Glomerular visceral epithelial cell (primary cell): Measurements from ENCODE around the gene HMG20A.
"Not testable (repeated sequence)": the region's sequence is repeated elsewhere in the genome, so short reads cannot be mapped to it uniquely, and the experiment has no call there.

ENCODE experiments used
- DNase-seq: peaks from one replicate; pipeline ENCODE4 v3.0.0-alpha.2; 2016; ENCODE audit errors: extremely low spot score

HMG20A gene

DNA sequence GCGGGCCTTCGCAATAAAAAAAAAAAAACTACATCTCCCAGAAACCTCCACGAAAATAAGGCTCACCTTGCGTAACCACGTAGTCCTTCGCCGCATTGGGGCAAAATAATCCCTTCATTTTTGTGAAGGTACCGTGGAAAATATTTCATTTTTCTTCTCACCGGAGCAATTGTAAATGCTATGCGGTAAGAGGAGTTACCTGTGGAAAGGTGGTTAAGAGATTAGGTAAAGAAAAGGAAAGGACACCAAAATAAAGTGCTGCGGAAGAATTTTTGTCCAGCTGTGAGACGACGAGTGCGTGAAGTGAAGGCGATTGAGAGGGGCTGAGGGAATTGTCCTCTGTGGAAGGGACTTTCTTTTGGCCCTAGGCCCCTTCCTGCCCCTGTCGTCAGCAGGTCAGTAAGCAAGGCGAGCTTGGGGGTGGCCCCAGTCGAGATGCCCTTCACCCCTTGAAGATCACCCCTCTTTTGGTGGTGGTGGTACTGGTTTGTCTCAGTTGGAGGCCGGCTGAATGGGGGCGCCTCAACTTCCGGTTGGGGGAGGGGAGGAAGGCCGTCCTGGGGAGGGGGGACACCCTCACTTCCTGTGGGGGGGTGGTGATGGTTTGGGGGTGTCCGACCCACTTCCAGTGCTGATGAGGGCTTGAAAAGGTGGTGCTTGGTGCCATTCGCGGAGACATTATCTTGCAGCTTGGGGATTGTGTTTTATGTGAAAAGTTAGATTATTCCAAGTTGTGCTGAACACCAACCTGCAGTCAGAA is at the start of gene HMG20A:
Gene HMG20A, plus strand, starts transcription at position 279 of the 760 bp plus-strand sequence. CDS start 37,520 bp downstream, outside the sequence.
- DNase-seq: no peak

DNA sequence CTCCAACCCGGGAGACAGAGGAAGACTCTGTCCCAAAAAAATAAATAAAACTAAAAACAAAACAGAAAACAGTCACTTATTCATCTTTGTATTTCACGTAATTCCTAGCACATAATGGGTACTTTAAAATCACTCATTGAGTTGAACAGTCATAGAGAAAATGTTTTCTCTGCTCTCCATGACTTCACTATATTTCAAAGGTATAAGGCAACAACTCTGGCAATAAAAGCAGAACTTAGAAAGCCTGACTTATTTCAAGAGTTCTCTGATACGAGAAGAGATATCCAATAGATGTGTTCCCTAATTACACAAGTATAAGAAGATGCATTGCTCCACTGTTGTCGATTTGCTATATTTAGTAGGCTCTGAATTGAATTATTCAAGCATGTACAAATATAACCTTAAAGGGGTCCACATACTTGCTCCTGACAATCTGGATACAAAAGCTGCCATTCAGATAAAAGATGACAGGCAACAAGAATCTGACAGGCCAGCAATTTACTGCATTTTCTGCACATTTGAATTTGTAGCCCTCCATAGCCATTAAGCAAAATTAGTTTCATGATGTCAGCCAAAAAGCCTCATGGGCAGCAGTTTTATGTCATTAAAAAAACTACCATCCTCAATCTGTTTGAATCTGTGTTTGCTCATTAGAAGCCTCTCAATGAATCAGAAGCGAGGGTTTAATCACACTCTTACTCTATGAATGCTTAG is 48.7 kb upstream of the HMG20A start:
- no peak for DNase-seq

DNA sequence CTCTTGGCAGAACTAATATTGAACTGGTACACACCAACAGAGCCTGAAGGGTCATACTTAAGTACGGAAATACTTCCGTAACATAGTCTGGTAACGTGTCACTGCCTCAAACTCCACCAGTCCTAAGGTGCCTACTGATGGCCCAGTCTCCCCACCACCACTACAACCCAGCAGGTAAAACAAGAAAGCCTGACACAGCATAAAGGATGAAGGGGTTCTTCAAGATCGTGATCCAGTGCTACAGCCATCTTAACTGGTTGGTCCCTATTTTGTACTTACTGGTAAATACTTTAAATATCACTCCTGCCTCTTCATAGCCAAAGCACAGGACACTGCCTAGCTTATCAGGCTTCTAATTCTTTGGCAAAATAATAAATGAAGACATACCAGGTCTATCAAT is 47.2 kb upstream of the HMG20A start:
- no peak for DNase-seq

DNA sequence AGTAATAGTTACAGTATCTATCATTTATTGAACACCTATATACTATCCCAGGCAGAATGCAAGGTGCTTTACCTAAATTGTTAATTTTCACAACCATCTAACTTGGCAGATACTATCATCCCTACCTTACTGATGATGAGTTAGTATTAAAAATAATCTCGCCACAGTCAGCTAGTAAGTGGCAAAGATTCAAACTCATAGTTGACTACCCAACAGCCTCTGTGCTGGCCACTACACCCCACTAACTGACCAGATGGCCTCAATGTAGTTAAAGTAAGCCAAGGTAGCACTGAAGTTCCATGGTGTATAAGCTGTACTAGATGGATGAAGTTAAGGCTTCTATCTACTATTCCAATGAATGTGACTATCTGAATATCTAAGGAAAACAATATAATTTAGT is 45.6 kb upstream of the HMG20A start:
- DNase-seq: no peak

DNA sequence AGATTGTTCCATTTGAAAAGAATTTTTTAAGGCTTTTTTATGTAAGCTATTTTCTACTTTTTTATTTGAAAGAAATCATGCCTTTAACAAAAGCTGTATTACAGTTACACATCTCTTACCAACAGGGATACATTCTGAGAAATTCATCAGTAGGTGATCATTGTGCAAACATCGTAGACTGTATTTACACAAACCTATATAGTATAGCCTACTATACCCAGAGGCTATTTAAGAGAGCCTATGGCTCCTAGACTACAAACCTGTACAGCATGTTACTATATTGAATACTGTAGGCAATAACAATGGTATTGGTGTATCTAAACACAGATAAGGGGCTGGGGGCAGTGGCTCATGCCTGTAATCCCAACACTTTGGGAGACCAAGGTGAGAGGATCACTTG is 43.9 kb upstream of the HMG20A start:
- DNase-seq: no peak

DNA sequence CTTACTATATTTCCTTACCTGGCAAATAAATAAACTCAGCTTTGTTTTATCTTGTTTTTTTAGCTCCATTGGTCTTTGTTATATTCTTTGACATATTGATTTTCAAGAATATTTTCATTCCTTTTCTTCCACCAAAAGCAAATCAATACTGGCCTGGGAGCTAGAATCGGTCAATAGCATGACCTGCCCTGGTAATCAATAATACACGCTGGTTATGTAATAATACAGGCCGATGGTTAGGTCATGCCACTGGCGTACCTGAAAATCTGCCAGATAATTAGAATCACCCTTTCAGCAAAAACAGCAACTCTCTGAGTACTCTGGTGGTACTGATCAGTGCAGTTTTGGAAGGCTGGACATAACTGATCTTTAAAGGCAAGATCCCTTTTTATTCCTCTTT is 40.7 kb upstream of the HMG20A start:
- no peak for DNase-seq

DNA sequence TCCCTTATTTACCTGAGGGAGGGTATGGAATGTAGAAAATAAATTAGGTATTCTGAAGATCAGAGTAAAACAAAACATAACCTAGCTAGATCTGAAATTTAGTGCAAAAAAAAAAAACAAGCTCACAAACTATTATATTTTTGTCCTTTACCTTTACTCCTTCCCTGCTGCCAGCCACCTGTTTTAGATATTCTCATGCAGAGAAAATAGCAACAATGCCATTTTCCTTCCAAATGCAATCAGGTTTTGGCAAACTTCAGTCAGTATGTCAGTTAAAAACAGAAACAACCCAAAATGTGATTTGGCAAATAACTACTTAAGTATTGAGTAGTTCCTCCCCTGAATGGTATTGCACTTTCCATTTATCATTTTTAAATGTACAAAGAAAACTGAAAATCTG is 36.6 kb upstream of the HMG20A start:
- DNase-seq: no peak

DNA sequence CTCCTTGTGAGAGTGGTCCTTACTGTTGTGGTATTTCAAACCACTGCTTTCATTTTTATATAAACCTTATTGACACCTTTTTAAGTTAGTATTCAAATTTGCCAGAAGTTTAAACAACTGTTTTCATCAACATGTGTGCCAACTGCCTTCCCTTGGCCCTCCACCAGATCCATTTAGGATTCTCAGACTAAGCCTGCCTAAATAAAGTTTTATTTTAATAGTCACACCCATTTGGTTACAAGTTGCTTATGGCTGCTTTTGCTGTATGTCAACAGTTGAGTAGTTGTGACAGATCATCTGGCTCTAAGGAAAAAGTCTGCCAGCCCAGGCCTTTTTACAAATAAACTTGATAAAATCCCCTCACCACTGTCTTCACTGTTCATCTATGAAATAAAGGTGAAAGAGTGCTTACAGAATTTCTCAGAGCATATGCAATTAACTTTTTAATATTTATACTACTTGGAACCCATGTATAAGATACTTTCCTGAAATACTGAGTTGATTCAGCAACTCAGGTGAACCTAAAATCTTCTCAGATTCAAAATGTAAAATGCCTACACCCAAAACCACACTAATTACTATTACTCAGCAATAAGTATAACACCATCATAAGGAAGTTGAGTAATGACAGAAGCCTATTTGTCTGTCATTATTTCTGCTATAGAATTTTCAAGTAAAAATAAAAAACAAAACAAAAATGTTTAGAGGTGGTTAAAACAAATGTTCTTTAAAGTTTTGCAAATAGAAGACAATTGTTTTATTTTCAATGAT is 35.9 kb upstream of the HMG20A start:
- no peak for DNase-seq

DNA sequence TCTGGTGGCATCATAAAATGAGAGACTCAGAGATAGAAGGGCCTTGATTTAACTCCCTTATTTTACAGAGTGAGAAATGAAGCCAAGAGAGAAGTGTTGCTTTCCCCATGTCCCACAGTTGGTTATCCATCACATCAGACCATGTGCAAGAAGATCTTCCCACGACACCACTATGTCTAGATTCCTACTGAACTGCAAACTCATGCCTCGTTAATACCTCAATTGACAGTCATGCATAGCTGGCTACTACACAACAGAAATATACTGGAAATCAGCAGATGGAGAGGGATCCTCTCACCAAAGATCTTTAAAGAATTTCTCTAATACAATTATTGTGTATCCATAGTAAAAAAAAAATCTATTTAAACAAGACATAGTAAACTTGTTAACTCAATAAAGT is 34.1 kb upstream of the HMG20A start:
- no peak for DNase-seq

DNA sequence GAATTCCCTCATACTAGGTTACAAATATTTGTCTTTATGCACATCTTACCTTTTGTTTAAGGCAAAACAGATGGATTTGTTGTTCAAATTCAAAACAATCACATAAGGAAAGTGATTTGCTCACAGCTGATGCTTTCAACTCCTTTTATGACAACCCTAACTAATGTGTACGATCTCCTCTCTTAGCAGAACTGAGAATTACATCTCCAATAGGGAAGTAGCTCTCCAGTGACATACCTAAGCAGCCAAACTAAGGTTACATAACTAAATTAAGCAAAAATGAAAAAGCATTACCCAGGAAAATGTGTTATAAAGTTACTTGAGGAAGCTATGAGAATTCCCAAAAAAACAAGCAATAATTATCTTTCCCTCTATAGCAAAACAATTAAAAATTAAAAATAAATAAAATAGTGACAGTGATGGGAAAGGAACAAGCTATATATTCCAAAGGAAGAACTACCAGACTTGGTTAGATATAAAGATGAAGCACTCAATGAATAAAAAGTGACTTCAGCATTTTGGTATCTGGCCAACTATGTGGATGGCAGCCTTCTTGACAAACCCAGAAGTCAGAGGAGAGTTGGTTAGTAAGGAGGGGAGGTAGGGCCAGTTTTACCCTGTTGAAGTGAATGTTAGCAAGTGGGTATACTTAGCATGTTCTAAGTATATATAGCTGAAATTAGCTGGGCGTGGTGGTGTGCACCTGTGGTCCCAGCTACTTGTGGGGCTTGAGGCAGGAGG is 33.2 kb upstream of the HMG20A start:
- DNase-seq: peak; percentile 15

DNA sequence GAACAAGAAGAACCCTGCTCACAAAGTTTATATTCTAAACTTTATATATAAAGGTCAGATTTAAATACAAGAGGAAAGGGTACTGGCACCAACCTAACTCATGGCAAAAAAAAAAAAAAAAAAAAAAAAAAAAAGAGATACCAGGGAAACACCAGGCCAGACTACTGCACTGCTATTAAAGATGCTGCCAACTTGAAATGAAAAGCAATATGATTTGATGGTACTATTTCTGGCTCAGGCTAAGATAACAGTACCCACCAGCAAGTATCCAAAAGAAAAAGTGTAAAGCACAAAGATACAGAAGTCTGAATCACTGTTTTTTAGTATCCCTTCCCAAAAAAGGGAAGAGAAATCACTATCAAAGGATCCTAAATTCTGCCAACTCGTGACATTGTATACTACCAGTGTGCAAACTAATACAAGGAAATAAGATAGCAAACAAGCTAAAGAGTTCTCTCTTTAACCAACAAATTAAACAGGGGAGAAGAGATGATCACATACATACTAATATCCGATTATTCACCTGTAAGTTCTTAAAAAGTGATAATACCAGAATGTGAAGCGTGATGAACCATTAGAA is 29.2 kb upstream of the HMG20A start:
- no peak for DNase-seq

DNA sequence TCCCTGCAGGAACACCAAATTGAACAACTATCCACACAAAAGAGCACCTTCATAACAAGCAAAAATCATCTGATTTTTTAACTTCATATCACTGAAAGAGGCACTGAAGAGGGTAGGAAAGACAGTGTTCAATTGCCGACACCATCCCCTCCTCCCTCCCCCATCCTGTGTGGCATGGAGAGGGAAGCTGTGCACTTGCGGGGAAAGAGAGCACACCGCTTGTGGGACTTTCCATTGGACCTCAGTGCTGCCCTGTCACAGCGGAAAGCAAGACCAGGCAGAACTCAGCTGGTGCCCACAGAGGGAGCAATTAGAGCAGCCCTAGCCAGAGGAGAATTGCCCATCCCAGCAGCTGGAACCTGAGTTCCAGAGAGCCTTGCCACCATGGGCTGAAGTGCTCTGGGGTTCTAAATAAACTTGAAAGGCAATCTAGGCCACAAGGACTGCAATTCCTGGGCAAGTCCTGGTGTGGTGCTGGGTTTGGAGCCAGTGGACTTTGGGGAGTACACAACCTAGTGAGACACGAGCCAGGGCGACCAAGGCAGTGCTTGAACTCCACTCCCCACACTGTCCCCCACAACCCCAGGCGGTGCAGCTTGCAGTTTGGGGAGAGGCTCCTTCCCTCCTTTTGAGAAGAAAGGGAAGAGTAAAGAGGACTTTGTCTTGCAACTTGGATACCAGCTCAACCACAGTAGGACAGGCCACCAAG is 27.8 kb upstream of the HMG20A start:
- DNase-seq: no peak

DNA sequence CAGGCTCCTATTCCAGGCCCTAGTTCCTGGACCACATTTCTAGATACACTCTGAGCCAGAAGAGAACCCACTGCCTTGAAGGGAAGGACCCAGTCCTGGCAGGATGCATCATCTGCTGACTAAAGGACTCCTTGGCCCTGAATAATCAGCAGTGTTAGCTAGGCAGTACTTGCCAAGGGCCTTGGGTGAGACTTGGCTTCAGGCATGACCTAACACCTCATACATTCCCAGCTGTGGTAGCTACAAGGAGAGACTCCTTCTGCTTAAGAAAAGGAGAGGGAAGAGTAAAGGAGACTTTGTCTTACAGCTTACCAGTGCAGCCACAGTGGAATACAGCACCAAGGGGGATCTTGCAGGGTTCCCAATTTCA is 27.2 kb upstream of the HMG20A start:
- DNase-seq: peak; percentile 8

DNA sequence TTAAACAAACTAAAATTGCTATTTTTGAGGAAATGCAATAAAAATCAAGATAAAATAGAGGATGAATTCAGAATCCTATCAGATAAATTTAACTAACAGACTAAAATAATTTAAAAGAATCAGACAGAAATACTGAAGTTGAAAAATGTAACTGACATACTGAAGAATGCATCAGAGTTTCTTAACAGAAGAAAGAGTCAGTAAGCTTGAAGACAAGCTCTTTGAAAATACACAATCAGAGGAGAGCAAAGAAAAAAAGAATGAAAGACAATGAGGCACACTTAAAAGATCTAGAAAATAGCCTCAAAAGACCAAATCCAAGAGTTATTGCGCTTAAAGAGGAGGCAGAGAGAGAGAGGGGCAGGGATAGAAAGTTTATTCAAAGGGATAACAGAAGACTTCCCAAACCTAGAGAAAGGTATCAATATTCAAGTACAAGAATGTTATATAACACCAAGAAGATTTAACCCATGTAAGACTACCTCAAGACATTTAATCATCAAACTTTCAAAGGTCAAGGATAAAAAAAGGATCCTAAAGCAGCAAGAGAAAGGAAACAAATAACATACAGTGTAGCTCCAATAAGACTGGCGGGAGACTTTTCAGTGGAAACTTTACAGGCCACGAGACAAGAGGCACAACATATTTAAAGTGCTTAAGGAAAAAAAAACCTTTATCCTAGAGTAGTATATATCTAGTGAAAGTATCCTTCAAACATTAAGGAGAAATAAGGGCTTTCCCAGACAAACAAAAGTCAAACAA is 25.5 kb upstream of the HMG20A start:
- no peak for DNase-seq

DNA sequence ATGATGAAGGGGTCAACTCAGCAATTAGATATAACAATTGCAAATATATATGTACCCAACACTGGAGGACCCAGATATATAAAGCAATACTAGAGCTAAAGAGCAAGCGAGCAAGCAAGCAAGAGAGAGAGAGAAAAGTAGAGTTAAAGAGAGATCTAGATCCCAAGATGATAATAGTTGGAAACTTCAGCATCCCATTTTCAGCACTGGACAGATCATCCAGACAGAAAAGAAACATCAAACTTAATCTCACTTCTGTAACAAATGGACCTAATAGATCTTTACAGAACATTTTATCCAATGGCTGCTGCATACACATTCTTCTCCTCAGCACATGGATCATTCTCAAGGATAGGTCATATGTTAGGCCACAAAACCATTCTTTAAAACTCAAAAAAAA is 24.0 kb upstream of the HMG20A start:
- no peak for DNase-seq

DNA sequence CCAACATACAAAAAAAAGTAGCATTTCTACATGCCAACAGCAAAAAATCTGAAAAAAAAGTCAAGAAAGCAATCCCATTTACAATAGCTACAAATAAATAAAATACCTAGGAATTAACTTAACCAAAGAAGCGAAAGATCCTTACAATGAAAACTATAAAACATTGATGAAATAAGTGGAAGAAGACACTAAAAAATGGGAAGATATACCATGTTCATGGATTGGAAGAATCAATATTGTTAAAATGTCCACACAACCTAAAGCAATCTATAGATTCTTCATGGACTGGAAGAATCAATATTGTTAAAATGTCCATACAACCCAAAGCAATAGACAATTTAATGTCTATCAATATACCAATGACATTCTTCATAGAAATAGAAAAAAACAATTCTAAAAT is 21.8 kb upstream of the HMG20A start:
- no peak for DNase-seq

DNA sequence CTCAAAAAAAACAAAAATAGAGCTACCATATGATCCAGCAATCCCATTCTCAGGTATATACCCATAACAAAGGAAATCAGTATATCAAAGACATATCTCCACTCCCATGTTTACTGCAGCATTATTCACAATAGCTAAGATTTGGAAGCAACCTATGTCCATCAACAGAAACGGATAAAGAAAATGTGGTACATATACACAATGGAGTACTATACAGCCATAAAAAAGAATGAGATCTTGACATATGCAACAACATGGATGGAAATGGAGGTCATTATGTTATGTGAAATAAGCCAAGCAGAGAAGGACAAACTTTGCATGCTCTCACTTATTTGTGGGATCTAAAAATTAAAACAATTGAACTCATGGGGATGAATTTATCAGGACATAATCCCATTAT is 20.4 kb upstream of the HMG20A start:
- DNase-seq: no peak

DNA sequence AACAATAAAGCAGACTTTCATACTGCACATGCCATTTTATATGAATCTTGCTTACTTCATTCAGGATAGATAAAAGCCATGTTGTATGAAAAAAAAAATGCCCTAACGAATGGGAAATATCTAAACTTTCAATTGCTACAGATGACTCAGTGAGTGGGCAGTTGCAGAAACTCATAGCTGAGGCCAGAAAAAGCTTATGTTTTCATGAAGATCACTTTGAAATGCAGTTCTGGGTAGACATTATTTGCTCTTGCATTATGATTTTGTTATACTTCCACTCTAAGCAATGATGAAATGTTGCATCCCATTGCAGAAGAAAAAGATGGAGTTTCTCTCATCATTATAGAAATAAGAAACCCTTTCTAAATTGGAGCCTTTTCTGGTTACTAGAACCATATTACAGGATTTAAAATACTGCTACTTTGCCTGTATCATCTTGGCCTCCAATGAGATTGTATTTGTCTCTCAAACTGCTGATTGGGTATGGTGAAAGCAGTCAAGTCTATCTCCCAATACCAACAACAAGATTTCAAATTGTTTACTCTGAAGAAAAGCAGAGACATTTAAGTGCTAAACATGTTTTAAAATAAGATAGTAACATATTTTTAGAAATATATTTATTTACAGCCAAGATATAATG is 17.8 kb upstream of the HMG20A start:
- peak; percentile 15 for DNase-seq

DNA sequence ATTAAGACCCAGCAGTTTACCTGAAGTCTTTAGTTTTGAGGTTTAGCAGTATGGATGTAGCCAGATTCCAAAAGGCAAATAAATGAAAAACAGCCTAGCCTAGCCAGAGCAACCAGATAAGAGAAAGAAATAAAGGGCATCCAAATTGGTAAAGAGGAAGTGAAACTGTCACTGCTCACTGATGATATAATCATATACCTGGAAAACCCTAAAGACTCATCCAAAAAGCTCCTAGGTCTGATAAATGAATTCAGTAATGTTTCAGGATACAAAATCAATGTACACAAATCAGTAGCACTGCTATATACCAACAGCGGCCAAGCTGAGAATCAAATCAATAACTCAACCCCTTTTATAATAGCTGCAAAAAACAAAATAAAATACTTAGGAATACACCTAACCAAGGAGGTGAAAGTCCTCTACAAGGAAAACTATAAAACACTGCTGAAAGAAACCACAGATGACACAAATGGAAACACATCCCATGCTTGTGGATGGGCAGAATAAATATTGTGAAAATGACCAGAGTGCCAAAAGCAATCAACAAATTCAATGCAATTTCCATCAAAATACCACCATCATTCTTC is 14.4 kb upstream of the HMG20A start:
- DNase-seq: not testable (repeated sequence)
